HG03378 (cell line): ENCODE data around the gene TCERG1L.
"Not testable (repeated sequence)": the region's sequence is repeated elsewhere in the genome, so short reads cannot be mapped to it uniquely, and the experiment has no call there.

Experiments used
- ATAC-seq: cut with Tn5 transposase; IDR thresholded peaks from one replicate; pipeline ENCODE4 v1.9.1; 2021; ENCODE audit warnings: mild to moderate bottlenecking, moderate library complexity; ENCODE audit not compliant: unreplicated experiment

The TCERG1L gene

GRCh38 chr10:131195558-131196159 is 115.9 kb downstream of the TCERG1L start:
- no peak for ATAC-seq

- no peak for ATAC-seq
These were observed 116.4 kb downstream of the TCERG1L start for GRCh38 chr10:131195116-131195515.

- ATAC-seq, result no peak
These were observed 117.6 kb downstream of the TCERG1L start for GRCh38 chr10:131193923-131194322.

- no peak for ATAC-seq
These were observed 123.0 kb downstream of the TCERG1L start for GRCh38 chr10:131188494-131188893.

- ATAC-seq, result no peak
These were observed 123.6 kb downstream of the TCERG1L start for GRCh38 chr10:131187926-131188325.

GRCh38 chr10:131187274-131187673 is 124.2 kb downstream of the TCERG1L start:
- no peak for ATAC-seq

GRCh38 chr10:131186547-131187253 is 124.8 kb downstream of the TCERG1L start:
- ATAC-seq, result no peak

GRCh38 chr10:131184503-131184902 is 127.0 kb downstream of the TCERG1L start:
- no peak for ATAC-seq

GRCh38 chr10:131183546-131184045 is 127.9 kb downstream of the TCERG1L start:
- ATAC-seq, result no peak

GRCh38 chr10:131181456-131181855 is 130.1 kb downstream of the TCERG1L start:
- ATAC-seq, result no peak

GRCh38 chr10:131180740-131181415 is 130.6 kb downstream of the TCERG1L start:
- ATAC-seq, result no peak

GRCh38 chr10:131180086-131180485 is 131.4 kb downstream of the TCERG1L start:
- ATAC-seq, result no peak

GRCh38 chr10:131179361-131179760 is 132.2 kb downstream of the TCERG1L start:
- ATAC-seq, result no peak

GRCh38 chr10:131178521-131179331 is 132.8 kb downstream of the TCERG1L start:
- no peak for ATAC-seq

- ATAC-seq, result no peak
These were observed 133.8 kb downstream of the TCERG1L start for GRCh38 chr10:131177431-131178327.

- no peak for ATAC-seq
These were observed 134.6 kb downstream of the TCERG1L start for GRCh38 chr10:131176907-131177306.

- not testable (repeated sequence) for ATAC-seq
These were observed 135.2 kb downstream of the TCERG1L start for GRCh38 chr10:131176324-131176723.

GRCh38 chr10:131175891-131176290 is 135.6 kb downstream of the TCERG1L start:
- no peak for ATAC-seq

GRCh38 chr10:131174651-131175540 is 136.6 kb downstream of the TCERG1L start:
- ATAC-seq, result no peak
